HCT116 (cell line): ENCODE data around the gene IQGAP2. TPM values are rescaled to one million over a fixed set of nuclear protein-coding genes. Genes with fewer than 3 reads are reported as not detected.
A peak's percentile ranks its signal among the peaks of the same experiment; 100 is the strongest.

Experiments
- ATAC-seq: fragments of 200-7000 bp; cut with Tn5 transposase; 2 replicates; pipeline ENCODE4 v1.9.1; 2020; ENCODE audit warnings: mild to moderate bottlenecking, moderate library complexity
- BruUV-seq: library from RNA; stranded (reverse); fragments of 400-500 nt; replicated peaks from 2 replicates; lab custom pipeline; 2021; lab: Mats Ljungman, UMichigan
- CTCF ChIA-PET: fragments of 300-600 bp; sonication (Branson Sonifier 250); formaldehyde crosslinking; loops from one replicate; lab custom pipeline; 2021; ENCODE audit warnings: antibody characterized with exemption; lab: Charles Lee
- POLR2A ChIA-PET: fragments of 300-600, 350-600 bp; sonication (Branson Sonifier 250); formaldehyde crosslinking; loops from one replicate; lab custom pipeline; 2021; ENCODE audit warnings: antibody characterized with exemption; lab: Charles Lee
- RAD21 ChIA-PET, 2 experiments: fragments of 300-600 bp; sonication (Branson Sonifier 250); formaldehyde crosslinking; loops; one replicate each; lab custom pipeline; 2023; ENCODE audit warnings: low total read pairs in 2 of 2; ENCODE audit not compliant: uncharacterized antibody in 2 of 2, unreplicated experiment in 2 of 2, low non-redundant PET in 1 of 2; lab: Charles Lee
- DNase-seq: peaks from one replicate; pipeline ENCODE4 v3.0.0-alpha.2; 2010; ENCODE audit warnings: low read depth, low spot score
- H2AFZ ChIP-seq: fragments of 200-600 bp; shearing (Covaris generic), sonication (generic); 2 replicates; pipeline ENCODE4 v1.6.1; 2017; ENCODE audit warnings: low read depth, mixed run types, mixed read lengths, antibody characterized with exemption, low read length; ENCODE audit not compliant: poor library complexity, severe bottlenecking
- H3K27ac ChIP-seq: 2 replicates; pipeline ENCODE4 v1.5.1; 2012; ENCODE audit warnings: low read depth, low read length
- H3K27me3 ChIP-seq: fragments of 200-600 bp; sonication (generic); 2 replicates; pipeline ENCODE4 v1.6.1; 2016; ENCODE audit warnings: mixed run types, low read length, mixed read lengths; ENCODE audit not compliant: insufficient read depth
- H3K36me3 ChIP-seq, 2 experiments: fragments of 200-500 bp in 1 of 2; fragments of 200-600 bp in 1 of 2; sonication (Bioruptor generic) in 1 of 2; sonication (generic) in 1 of 2; 2 replicates each; pipeline versions ENCODE4 v1.5.1 to v1.6.1; 2014 to 2016; ENCODE audit warnings: low read length in 2 of 2, inconsistent platforms in 1 of 2, mixed read lengths in 1 of 2, mixed run types in 1 of 2; ENCODE audit not compliant: insufficient read depth in 2 of 2, control insufficient read depth in 1 of 2
- H3K4me1 ChIP-seq, 2 experiments: fragments of 200-600 bp in 1 of 2; sonication (generic) in 1 of 2; 2 replicates each; pipeline versions ENCODE4 v1.5.1 to v1.6.1; 2012 to 2017; ENCODE audit warnings: low read length in 2 of 2, inconsistent platforms in 1 of 2, mild to moderate bottlenecking in 1 of 2, mixed read lengths in 1 of 2, mixed run types in 1 of 2, moderate library complexity in 1 of 2; ENCODE audit not compliant: insufficient read depth in 2 of 2, control insufficient read depth in 1 of 2
- H3K4me2 ChIP-seq: fragments of 200-600 bp; sonication (generic); 2 replicates; pipeline ENCODE4 v1.6.1; 2017; ENCODE audit warnings: mixed run types, low read length, mixed read lengths
- H3K4me3 ChIP-seq, 2 experiments: fragments of 200-600 bp in 1 of 2; sonication (generic) in 1 of 2; replicated peaks in 1 of 2; 2 replicates each; pipeline ENCODE4 v1.5.1; 2011 to 2016; ENCODE audit warnings: low read length in 2 of 2, control low read depth in 1 of 2, low read depth in 1 of 2, mild to moderate bottlenecking in 1 of 2, mixed read lengths in 1 of 2, mixed run types in 1 of 2
- H3K79me2 ChIP-seq: fragments of 200-600 bp; sonication (generic); 2 replicates; pipeline ENCODE4 v1.6.1; 2017; ENCODE audit warnings: mild to moderate bottlenecking, mixed run types, low read length, moderate library complexity, mixed read lengths; ENCODE audit not compliant: insufficient read depth
- H3K9ac ChIP-seq: fragments of 200-600 bp; sonication (generic); 2 replicates; pipeline ENCODE4 v1.6.1; 2016; ENCODE audit warnings: low read length, mixed read lengths
- H3K9me2 ChIP-seq: fragments of 200-600 bp; sonication (generic), shearing (Covaris generic); 2 replicates; pipeline ENCODE4 v1.6.1; 2017; ENCODE audit warnings: mixed run types, mild to moderate bottlenecking, moderate library complexity; ENCODE audit not compliant: insufficient read depth
- H3K9me3 ChIP-seq, 2 experiments: fragments of 200-500 bp in 1 of 2; fragments of 200-600 bp in 1 of 2; sonication (Bioruptor generic) in 1 of 2; sonication (generic) in 1 of 2; 2 replicates each; pipeline ENCODE4 v1.6.1; 2014 to 2017; ENCODE audit warnings: low read length in 2 of 2, mixed read lengths in 2 of 2, inconsistent platforms in 1 of 2, low read depth in 1 of 2, mild to moderate bottlenecking in 1 of 2, mixed run types in 1 of 2, moderate library complexity in 1 of 2; ENCODE audit not compliant: control insufficient read depth in 1 of 2, insufficient read depth in 1 of 2
- H4K20me1 ChIP-seq: fragments of 200-600 bp; sonication (generic), shearing (Covaris generic); 2 replicates; pipeline ENCODE4 v1.6.1; 2017; ENCODE audit warnings: mixed run types, mild to moderate bottlenecking, moderate library complexity; ENCODE audit not compliant: insufficient read depth
- CBX3 ChIP-seq: IDR thresholded peaks from 2 replicates; pipeline ENCODE4 v1.6.1; 2012; ENCODE audit warnings: low read depth
- CEBPB ChIP-seq: IDR thresholded peaks from 2 replicates; pipeline ENCODE4 v1.6.1; 2012; ENCODE audit warnings: low read depth
- EGR1 ChIP-seq: IDR thresholded peaks from 2 replicates; pipeline ENCODE4 v1.6.1; 2012; ENCODE audit warnings: low read depth
- ELF1 ChIP-seq: IDR thresholded peaks from 2 replicates; pipeline ENCODE4 v1.6.1; 2012; ENCODE audit warnings: low read depth, borderline replicate concordance
- EZH2phosphoT487 ChIP-seq: fragments of 200-600 bp; IDR thresholded peaks from 2 replicates; pipeline ENCODE4 v1.6.1; 2018; ENCODE audit warnings: antibody characterized with exemption, borderline replicate concordance
- FOSL1 ChIP-seq: IDR thresholded peaks from 2 replicates; pipeline ENCODE4 v1.6.1; 2012; ENCODE audit warnings: low read depth
- JUND ChIP-seq: IDR thresholded peaks from 2 replicates; pipeline ENCODE4 v1.6.1; 2012
- POLR2A ChIP-seq: IDR thresholded peaks from 2 replicates; pipeline ENCODE4 v1.7.0; 2011; ENCODE audit warnings: borderline replicate concordance; ENCODE audit not compliant: insufficient read depth, insufficient read length; ENCODE audit errors: extremely low read depth
- POLR2AphosphoS5 ChIP-seq: IDR thresholded peaks from 2 replicates; pipeline ENCODE4 v1.6.1; 2011; ENCODE audit warnings: mild to moderate bottlenecking, low read depth, low read length, moderate library complexity
- RAD21 ChIP-seq: IDR thresholded peaks from 2 replicates; pipeline ENCODE4 v1.6.1; 2012; ENCODE audit warnings: low read depth, mild to moderate bottlenecking
- SIN3A ChIP-seq: IDR thresholded peaks from 2 replicates; pipeline ENCODE4 v1.6.1; 2012; ENCODE audit warnings: low read depth
- SP1 ChIP-seq: IDR thresholded peaks from 2 replicates; pipeline ENCODE4 v1.6.1; 2012; ENCODE audit warnings: low read depth
- SRF ChIP-seq: IDR thresholded peaks from 2 replicates; pipeline ENCODE4 v1.6.1; 2012; ENCODE audit warnings: low read depth
- TCF7L2 ChIP-seq: IDR thresholded peaks from 2 replicates; pipeline ENCODE4 v1.7.0; 2011; ENCODE audit warnings: borderline replicate concordance, inconsistent platforms; ENCODE audit not compliant: insufficient read depth, insufficient read length; ENCODE audit errors: extremely low read depth
- YY1 ChIP-seq: IDR thresholded peaks from 2 replicates; pipeline ENCODE4 v1.6.1; 2011; ENCODE audit warnings: low read length, low read depth, moderate library complexity, mild to moderate bottlenecking; ENCODE audit not compliant: insufficient replicate concordance; ENCODE audit errors: extremely low read depth
- ZFX ChIP-seq: fragments of 450-650 bp; IDR thresholded peaks from 2 replicates; pipeline ENCODE4 v1.6.1; 2017
- ZNF274 ChIP-seq: fragments of 200-500 bp; sonication (Bioruptor generic); IDR thresholded peaks from 2 replicates; pipeline ENCODE4 v1.6.1; 2014; ENCODE audit warnings: mild to moderate bottlenecking, low read depth, low read length, inconsistent platforms
- intact Hi-C: fragments of 100-400 bp; cut with micrococcal nuclease; formaldehyde crosslinking; loops from 2 replicates; pipeline ENCODE4 v1.10.0; 2022
- total RNA-seq: library from RNA; stranded (reverse); gene quantifications from one replicate; pipeline ENCODE4 v1.2.1, GENCODE V29; 2021; ENCODE audit not compliant: unreplicated experiment
- TF ChIP-seq, protein P1 (sequence below): IDR thresholded peaks from 2 replicates; pipeline ENCODE4 v1.6.1; 2012; ENCODE audit warnings: low read depth
- TF ChIP-seq, protein P2 (sequence below): IDR thresholded peaks from 2 replicates; pipeline ENCODE4 v1.6.1; 2012
- TF ChIP-seq, protein P3 (sequence below), 3 experiments: fragments of 200-600 bp in 1 of 3; sonication (generic) in 1 of 3; IDR thresholded peaks in 2 of 3; conservative IDR thresholded peaks in 1 of 3; 2 replicates each; pipeline ENCODE4 v1.5.1; 2012 to 2017; ENCODE audit warnings: low read depth in 2 of 3, low read length in 2 of 3, antibody characterized with exemption in 1 of 3, borderline replicate concordance in 1 of 3, control low read depth in 1 of 3, mild to moderate bottlenecking in 1 of 3, mixed read lengths in 1 of 3, mixed run types in 1 of 3, moderate library complexity in 1 of 3; ENCODE audit not compliant: insufficient read depth in 1 of 3
- TF ChIP-seq, protein P4 (sequence below): IDR thresholded peaks from 2 replicates; pipeline ENCODE4 v1.6.1; 2012

The IQGAP2 gene
- total RNA-seq, 1 experiment from 2014 or later, result 2.0 TPM

DNA sequence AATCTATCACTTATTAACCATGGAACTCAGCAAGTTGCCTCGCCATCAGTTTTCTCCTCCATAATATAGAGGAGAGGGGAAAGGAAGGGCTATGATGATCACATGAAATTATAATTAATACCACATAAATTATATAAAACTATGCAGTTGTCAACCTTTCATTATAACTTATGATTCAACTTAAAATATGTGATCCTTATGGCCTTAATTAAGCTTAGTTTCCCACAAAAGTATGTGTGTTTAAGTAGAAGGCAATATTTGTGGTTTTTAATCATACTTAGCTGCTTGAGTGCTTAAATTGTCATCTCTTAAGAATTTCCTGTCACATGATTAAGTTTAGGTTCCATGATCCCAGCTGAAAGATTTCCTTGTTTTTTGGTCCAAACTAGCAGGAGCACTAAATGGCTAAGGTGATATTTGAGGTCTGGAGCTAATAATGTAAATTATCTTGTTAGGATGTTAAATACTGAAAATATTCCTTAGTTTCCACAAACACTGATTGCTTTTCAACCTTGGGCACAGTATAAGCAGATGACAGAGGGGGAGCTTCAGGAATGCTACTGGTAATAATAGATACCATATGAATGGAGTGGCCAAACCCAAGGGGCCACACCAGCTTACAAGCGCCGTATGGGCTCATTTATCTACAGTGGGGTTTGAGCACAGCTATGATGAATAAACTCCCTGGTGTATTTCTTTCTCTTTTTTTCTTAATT, 286.4 kb downstream of the IQGAP2 start:
- DNase-seq, result peak; percentile 22
- Histone ChIP-seq H3K9me2 (0 out of 2 replicates have a peak, but pooled peaks cover 3% of the 10 kb centered on the region), H3K9me3 (no peaks in the 10 kb centered on the region), H4K20me1 (no peaks in the 10 kb centered on the region), H3K27ac (peak overlapping the region; percentile 44; the same call in 1 of the 2 replicates), H3K4me2 (peak overlapping the region; percentile 38), H3K79me2 (no peaks in the 10 kb centered on the region), H3K27me3 (no peaks in the 10 kb centered on the region), H3K36me3 (no peaks in the 10 kb centered on the region), H2AFZ (peak overlapping the region; percentile 90), H3K9ac (no peak overlapping the region), H3K4me3 (no peak overlapping the region; a peak in 1 of 4 replicates), H3K4me1 (peaks cover 18 to 38% of the 10 kb centered on the region in 2 experiments)
- ChIA-PET POLR2A (interaction anchor here (0.9 kb wide), 1 partner anchor 13 kb away, joined by 3 read pairs; no protein-coding TSS in a partner anchor), CTCF (no interaction called here), RAD21 (no interaction called here)
- ATAC-seq, result peak; percentile 68
- no TSS peak for BruUV-seq
- intact Hi-C loops, result no loop called here
- TF ChIP-seq ELF1 (no peak), SIN3A (no peak), EZH2phosphoT487 (no peak), SRF (no peak), ZNF274 (no peak), YY1 (no peak), POLR2AphosphoS5 (no peak), ZFX (no peak), JUND (peak; percentile 45; the same call in 1 of the 2 replicates), TCF7L2 (no peak), POLR2A (no peak), FOSL1 (peak; percentile 27; the same call in 1 of the 2 replicates), CEBPB (no peak), RAD21 (no peak), CBX3 (0 out of 2 replicates have a peak, but pooled peaks have one; percentile 13), SP1 (peak; percentile 20; the same call in 1 of the 2 replicates), EGR1 (no peak)
- TF ChIP-seq, protein P1, sequence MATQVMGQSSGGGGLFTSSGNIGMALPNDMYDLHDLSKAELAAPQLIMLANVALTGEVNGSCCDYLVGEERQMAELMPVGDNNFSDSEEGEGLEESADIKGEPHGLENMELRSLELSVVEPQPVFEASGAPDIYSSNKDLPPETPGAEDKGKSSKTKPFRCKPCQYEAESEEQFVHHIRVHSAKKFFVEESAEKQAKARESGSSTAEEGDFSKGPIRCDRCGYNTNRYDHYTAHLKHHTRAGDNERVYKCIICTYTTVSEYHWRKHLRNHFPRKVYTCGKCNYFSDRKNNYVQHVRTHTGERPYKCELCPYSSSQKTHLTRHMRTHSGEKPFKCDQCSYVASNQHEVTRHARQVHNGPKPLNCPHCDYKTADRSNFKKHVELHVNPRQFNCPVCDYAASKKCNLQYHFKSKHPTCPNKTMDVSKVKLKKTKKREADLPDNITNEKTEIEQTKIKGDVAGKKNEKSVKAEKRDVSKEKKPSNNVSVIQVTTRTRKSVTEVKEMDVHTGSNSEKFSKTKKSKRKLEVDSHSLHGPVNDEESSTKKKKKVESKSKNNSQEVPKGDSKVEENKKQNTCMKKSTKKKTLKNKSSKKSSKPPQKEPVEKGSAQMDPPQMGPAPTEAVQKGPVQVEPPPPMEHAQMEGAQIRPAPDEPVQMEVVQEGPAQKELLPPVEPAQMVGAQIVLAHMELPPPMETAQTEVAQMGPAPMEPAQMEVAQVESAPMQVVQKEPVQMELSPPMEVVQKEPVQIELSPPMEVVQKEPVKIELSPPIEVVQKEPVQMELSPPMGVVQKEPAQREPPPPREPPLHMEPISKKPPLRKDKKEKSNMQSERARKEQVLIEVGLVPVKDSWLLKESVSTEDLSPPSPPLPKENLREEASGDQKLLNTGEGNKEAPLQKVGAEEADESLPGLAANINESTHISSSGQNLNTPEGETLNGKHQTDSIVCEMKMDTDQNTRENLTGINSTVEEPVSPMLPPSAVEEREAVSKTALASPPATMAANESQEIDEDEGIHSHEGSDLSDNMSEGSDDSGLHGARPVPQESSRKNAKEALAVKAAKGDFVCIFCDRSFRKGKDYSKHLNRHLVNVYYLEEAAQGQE, result no peak
- TF ChIP-seq, protein P2, sequence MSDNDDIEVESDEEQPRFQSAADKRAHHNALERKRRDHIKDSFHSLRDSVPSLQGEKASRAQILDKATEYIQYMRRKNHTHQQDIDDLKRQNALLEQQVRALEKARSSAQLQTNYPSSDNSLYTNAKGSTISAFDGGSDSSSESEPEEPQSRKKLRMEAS, result no peak
- TF ChIP-seq, protein P3, sequence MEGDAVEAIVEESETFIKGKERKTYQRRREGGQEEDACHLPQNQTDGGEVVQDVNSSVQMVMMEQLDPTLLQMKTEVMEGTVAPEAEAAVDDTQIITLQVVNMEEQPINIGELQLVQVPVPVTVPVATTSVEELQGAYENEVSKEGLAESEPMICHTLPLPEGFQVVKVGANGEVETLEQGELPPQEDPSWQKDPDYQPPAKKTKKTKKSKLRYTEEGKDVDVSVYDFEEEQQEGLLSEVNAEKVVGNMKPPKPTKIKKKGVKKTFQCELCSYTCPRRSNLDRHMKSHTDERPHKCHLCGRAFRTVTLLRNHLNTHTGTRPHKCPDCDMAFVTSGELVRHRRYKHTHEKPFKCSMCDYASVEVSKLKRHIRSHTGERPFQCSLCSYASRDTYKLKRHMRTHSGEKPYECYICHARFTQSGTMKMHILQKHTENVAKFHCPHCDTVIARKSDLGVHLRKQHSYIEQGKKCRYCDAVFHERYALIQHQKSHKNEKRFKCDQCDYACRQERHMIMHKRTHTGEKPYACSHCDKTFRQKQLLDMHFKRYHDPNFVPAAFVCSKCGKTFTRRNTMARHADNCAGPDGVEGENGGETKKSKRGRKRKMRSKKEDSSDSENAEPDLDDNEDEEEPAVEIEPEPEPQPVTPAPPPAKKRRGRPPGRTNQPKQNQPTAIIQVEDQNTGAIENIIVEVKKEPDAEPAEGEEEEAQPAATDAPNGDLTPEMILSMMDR (IDR thresholded peaks at IDR 0.05 in 2 of 3, conservative IDR thresholded peaks at IDR 0.05 in 1 of 3; ENCODE audit: borderline replicate concordance in 1 of 3, insufficient read depth in 1 of 3, low read depth in 2 of 3, low read length in 2 of 3), result no peak
- TF ChIP-seq, protein P4, sequence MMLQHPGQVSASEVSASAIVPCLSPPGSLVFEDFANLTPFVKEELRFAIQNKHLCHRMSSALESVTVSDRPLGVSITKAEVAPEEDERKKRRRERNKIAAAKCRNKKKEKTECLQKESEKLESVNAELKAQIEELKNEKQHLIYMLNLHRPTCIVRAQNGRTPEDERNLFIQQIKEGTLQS, result no peak
